Amniotic epithelial cell (primary cell): ENCODE data around the gene DHRS1.
"Not testable (repeated sequence)": the region's sequence is repeated elsewhere in the genome, so short reads cannot be mapped to it uniquely, and the experiment has no call there.

Experiments
- DNase-seq: peaks from one replicate; pipeline ENCODE4 v3.0.0-alpha.2; 2010; ENCODE audit warnings: low read depth

DHRS1 gene

DNA sequence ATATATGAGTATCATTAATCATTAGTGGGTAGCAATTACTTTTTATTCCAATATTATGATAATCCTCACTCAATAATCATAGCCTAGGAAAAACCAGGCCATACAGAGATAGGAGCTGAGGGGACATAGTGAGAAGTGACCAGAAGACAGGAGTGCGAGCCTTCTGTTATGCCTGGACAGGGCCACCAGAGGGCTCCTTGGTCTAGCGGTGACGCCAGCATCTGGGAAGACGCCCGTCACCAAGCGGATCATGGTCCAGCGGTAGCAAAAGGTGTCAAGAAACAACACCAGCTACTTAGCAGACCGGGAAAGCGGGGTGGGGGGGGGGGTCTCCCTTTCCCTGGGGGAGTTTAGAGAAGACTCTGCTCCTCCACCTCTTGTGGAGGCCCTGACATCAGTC is 28.3 kb upstream of the DHRS1 start:
- not testable (repeated sequence) for DNase-seq

DNA sequence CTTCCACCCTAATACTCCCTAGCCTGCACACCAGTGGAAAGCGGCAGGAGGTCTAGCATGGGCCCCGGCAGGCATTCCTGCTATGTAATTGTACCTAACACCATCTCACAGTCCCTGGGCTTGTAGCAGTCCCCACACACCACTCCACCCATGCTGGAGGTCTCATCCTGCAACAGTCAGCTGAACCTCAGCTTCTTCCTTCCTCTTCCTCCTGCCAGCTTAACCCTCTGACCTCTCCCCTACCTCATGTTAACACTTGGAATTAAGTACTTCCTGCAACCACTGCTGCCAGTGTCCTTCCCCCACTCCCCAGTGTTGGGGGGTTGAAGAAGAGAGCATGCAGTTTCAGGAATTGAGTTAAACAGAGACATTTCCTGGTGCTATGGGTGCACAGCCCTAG is 27.7 kb upstream of the DHRS1 start:
- no peak for DNase-seq

DNA sequence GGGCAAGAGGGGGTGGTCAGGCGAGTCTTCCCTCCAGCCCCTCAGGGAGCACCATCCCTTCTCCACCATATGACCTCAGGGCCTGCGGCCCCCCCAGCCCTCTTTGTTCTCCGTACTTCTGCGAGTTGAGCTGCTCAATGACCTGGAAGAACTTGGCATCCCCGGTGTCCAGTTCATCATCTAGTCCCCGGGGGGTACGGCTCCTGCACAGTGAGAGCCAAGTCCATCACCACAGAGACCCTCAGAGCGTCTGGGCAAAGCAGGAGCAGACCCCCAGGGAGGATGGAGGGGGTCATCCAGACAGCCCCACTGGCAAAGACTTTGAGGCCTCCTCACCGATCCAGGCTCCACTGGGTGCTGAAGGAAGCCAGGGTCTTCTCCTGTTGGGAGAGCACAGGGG is 26.4 kb upstream of the DHRS1 start:
- no peak for DNase-seq

DNA sequence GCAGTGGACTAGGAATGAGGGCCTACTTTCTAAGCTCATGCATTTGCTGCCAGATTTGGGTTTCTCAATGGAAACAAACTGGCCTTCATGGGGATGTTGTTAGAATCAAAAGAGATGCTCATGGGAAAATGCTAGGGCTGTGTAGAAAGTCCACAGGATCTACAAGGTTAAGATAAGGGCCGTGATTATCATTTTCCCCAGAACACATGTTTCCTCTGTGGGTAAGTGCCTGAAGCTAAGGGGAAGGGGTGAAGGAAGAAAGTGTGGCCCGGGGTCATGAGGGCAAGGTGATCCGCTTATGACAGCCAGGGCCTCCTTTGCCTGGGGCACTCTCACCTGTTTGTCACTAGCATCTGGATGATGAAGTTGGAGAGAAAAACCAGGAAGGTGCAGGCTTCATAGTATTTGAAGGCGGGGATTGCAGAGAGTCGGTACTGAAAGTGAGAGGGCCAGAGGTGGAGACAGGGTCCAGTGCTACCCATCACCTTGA is 25.5 kb upstream of the DHRS1 start:
- DNase-seq = no peak

DNA sequence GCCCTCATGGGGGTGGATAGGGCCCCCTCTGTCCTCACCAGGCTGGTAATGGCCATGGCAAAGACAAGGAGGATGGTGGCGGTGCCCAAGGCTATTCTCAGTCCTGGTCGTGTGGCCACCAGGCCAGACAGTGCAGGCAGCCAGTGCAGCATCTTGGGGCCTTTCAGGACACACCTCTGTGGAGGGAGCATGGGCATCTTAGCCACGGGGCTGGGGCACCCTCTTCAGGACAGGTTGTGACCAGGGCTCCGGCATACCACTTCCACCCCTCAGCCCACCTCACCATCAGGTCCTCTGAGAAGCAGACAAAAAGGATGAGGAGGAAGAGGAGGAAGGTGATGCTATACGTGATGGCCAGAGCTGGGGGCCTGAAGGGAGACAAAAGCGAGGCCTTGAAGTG is 24.4 kb upstream of the DHRS1 start:
- no peak for DNase-seq

DNA sequence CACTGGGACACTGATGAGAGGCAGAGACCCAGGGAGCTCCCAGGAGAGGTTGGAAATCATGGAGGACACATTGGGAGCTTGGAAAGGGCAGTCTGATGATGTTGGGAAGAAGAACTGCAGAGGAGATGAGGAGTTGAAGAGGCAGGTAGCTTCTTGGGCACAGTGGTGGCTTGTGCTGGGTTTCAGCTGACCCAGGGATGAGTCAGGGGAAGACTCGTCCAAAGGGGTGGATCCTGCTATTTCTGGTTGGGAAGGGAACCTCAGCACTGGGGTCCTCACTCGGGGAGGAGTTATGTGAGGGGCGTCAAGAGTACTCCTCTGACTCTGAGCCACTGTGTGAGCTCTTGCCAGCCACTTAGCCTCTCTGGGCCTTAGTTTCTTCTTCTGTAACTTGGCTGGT is 23.8 kb upstream of the DHRS1 start:
- DNase-seq = no peak

DNA sequence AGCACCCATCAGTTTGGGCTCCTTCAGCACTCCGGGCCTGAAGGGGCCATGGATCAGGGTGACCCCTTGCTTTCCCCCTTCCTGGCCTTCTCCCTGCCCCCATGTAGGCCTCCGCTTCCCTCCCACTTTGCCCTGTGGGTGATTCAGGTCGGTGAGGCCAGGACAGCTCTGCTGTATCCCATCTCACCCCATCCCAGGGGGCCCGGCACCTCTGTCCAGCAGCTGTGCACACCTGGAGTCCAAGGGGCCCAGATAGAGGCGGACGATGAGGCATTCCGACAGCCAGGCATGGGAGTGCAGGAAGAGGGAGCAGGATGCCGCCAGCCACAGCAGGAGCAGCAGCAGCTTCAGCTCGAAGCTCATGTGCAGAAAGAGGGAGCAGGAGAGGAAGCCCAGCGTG is 23.1 kb upstream of the DHRS1 start:
- no peak for DNase-seq

DNA sequence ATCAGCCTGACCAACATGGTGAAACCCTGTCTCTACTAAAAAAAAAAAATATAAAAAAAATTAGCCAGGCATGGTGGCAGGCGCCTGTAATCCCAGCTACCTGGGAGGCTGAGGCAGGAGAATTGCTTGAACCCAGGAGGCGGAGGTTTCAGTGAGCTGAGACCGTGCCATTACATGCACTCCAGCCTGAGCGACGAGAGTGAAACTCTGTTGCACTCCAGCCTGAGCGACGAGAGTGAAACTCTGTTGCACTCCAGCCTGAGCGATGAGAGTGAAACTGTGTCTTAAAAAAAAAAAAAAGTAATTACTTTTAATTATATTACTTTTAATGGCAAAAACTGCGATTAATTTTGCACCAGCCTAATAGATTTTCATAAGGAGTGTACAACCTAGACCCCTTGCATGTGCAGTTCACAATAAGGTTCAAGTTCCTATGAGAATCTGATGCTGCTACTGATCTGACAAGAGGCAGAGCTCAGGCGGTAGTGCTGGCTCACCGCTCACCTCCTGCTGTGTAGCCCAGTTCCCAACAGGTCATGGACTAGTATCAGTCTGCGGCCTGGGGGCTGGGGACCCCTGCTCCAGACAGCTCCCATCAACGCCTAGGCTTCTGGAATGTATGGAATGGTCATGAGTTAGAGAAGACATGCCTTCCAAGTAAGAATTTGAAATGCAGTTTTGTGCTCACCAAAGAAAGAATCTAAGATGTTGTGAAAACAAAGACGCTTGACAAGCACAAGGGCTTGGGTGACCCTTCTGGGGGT is 21.8 kb upstream of the DHRS1 start:
- no peak for DNase-seq

DNA sequence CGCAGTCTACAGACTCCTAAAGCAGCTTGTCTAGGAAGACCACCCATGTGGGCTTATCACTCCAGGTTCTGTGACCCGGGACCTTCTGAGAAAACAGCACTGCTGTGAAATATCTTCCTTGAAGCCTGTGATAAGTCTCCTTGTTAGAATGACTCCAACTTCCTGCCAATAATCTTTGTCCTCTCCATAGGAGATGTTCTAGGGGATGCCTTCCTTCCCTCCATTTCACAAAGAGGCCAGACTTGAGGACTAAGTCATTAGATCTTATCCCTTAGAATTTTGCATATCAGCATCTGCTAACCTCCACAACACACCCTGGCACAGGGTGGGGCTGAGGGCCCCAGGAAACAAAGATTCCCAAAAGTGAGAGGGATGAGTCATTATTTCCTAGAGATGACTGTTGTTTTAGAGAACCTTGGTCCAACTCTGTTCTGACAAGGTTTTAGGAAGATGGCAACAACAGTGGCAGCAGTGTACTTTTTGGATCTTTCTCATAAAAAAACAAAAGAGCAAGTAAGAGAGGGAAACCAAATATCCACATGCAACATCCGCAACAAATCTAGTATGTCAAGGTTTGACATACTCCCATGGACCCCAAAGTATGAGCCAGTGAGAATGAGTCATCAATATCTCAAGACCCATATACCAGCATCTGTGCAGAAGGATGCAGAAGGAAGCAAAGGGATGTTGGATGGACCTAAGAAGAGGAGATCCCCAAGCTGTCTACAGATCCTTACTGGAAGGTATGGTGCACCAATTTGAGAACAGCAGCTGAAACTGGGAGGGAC is 17.8 kb upstream of the DHRS1 start:
- DNase-seq = no peak

DNA sequence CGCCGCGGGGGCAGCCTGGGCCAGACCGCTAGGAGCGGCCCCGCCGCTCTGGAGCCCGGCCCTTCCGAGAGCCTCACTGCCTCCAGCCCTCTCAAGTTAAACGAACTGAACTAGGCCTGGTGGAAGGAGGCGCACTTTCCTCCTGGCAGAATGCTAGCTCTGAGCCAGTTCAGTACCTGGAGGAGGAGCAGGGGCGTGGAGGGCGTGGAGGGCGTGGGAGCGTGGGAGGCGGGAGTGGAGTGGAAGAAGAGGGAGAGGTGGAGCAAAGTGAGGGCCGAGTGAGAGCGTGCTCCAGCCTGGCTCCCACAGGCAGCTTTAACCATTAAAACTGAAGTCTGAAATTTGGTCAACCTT is 17.0 kb upstream of the DHRS1 start:
- no peak for DNase-seq

DNA sequence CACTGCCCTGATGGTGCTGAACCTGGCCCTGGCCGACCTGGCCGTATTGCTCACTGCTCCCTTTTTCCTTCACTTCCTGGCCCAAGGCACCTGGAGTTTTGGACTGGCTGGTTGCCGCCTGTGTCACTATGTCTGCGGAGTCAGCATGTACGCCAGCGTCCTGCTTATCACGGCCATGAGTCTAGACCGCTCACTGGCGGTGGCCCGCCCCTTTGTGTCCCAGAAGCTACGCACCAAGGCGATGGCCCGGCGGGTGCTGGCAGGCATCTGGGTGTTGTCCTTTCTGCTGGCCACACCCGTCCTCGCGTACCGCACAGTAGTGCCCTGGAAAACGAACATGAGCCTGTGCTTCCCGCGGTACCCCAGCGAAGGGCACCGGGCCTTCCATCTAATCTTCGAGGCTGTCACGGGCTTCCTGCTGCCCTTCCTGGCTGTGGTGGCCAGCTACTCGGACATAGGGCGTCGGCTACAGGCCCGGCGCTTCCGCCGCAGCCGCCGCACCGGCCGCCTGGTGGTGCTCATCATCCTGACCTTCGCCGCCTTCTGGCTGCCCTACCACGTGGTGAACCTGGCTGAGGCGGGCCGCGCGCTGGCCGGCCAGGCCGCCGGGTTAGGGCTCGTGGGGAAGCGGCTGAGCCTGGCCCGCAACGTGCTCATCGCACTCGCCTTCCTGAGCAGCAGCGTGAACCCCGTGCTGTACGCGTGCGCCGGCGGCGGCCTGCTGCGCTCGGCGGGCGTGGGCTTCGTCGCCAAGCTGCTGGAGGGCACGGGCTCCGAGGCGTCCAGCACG is 16.4 kb upstream of the DHRS1 start:
- peak; percentile 35 for DNase-seq

DNA sequence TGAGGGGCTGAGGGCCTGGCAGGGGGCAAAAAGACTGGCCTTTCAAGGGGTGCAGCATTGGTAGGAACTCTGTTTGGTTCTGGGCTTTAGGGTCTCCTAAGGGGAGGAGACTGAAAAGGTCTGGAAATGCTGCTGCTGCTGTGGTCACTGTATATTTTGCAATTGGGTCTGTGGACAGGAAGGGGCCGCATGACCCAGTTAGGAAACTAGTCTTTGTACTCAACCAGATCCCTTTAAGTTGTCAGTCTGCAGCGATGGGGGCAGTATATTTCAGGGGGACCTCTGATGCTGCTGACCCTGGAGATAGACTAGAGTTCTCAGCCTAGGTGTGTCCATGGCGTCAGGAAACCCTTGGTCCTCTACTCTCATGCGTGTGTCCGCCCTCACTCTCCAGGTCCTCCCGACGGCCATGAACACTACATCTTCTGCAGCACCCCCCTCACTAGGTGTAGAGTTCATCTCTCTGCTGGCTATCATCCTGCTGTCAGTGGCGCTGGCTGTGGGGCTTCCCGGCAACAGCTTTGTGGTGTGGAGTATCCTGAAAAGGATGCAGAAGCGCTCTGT is 15.7 kb upstream of the DHRS1 start:
- DNase-seq = no peak

DNA sequence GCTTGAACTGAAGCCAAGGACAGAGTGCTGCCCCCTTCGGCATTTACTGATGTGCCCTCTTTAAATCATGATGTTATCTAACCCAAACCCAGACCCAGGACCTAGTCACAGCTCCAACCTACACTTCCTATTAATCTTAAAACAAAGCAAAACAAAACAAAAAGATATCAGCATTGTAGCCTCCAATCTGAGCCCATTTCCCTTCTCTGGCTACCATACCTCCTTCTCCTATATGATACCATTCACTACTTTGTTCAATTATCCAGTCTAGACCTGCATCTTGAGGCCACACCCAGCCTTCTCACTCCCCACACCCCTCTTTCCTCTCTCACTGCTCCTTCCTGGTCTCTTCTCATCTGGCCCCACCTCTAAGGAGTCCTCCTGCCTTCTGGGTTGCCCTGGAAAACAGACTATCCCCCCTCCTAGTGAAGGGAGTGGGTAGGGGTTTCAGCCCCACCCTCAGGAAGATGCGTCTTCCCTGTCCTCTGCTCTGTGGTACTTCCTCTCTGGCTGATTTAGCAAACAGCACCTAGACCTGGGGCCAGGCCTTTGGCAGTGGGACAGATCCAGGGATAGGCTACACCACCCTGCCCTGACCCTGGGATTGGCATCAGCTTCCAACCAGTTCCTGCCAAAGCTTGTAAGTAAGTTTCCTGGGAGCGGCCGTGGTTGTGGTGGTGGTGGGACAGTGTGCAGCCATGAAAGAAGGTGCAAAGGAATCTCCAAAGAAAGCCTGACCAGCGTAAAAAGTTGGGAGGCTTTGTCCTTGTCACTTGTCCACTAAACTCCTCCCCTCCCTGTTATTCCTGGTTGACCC is 15.0 kb upstream of the DHRS1 start:
- DNase-seq = no peak

DNA sequence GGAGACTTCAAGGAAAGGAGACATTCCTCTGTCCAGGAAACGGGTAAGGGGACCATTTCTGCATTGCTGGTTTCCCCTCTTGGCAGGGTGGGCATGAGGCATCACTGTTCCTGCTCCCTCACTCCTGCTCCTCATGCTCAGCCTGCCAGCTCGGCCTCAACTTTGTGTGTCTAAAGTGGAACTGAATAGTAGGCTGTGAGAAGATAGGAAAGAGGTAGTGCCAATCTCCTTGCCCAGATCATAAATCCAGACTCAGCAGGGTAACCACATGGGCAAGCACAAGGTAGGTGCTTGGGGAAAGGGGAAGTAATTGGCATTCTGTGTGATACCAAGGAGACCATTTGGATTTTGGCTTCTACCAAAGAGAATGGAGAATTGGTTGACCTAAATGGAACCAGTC is 14.3 kb upstream of the DHRS1 start:
- no peak for DNase-seq

DNA sequence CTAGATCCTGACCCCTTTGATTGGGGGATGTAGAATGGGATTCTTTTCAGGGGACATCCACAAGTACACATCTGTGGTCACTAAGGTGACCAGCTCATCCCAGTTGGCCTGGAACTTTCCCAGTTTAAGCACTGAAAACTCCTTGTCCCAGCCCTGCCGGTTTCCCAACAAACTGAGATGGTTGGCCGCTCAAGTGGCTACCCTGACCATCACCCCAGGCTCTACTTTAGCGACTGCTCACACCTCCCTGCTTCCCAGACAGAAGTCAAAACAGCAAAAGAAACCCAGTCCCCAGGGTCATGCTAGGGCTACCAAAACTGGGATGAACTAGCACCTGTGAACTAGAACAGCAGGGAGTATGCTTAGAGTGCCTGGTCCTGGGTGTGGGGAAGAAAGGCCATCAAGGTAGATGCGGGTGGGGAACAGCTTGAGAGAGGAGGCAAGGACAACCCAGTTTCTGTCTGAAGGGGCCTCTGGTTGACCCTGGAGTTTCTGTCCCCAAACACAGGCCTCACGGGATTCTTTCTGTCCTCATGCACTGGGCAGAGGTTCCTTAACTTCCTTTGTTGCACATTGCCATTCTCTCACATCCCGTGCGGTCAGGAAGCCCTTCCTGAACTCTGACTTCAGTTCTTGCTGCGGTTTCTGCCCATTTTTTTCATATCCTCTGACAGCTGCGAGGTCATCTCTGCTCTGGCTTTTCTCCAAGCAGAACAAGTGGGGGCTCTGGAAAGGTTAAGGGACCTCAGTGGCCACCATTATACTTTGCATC is 13.3 kb upstream of the DHRS1 start:
- no peak for DNase-seq

DNA sequence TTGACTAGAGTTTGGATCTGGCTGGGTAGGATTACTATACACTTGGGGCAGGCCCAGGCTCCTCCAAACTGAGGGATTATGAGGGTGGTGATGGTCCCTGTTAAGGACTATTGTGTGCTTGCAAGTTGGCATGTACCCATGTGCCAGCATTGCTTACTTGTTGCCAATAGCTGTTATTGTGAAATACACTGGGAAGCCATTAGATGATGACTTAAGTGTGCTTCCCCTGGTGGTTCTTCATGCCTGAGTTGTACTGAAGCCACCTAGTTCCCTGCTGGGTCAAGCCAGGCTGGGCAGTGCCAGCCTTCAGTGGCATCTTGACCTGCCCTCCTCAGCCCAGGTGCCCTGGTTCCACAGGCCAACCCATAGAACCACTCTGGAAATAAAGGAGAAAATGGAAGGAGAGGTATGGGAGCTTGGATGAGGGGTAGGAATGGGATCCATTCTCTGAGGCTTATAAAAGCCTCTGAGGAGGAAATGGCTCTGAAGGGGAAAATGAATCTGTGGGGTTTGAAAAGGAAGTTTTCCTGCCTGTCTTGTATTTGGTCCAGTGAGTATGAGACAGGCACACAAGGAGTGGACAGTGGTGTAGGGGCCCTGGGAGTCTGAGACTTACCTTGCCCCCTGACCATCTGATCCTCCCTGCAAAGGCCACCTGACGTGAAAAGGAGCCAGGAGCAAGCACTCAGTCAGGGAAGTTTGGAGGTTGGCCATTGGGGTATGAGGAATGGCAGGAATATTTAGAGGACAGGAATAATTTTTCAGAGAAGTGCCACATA is 12.4 kb upstream of the DHRS1 start:
- peak; percentile 46 for DNase-seq

DNA sequence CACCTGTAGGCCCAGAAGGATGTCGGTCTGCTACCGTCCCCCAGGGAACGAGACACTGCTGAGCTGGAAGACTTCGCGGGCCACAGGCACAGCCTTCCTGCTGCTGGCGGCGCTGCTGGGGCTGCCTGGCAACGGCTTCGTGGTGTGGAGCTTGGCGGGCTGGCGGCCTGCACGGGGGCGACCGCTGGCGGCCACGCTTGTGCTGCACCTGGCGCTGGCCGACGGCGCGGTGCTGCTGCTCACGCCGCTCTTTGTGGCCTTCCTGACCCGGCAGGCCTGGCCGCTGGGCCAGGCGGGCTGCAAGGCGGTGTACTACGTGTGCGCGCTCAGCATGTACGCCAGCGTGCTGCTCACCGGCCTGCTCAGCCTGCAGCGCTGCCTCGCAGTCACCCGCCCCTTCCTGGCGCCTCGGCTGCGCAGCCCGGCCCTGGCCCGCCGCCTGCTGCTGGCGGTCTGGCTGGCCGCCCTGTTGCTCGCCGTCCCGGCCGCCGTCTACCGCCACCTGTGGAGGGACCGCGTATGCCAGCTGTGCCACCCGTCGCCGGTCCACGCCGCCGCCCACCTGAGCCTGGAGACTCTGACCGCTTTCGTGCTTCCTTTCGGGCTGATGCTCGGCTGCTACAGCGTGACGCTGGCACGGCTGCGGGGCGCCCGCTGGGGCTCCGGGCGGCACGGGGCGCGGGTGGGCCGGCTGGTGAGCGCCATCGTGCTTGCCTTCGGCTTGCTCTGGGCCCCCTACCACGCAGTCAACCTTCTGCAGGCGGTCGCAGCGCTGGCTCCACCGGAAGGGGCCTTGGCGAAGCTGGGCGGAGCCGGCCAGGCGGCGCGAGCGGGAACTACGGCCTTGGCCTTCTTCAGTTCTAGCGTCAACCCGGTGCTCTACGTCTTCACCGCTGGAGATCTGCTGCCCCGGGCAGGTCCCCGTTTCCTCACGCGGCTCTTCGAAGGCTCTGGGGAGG is 11.3 kb upstream of the DHRS1 start, which contains the start of gene LTB4R:
Gene LTB4R (plus strand): TSS at position 857 of the 959 bp plus-strand sequence. CDS start 4,150 bp downstream, outside the sequence.
- DNase-seq = peak; percentile 68

DNA sequence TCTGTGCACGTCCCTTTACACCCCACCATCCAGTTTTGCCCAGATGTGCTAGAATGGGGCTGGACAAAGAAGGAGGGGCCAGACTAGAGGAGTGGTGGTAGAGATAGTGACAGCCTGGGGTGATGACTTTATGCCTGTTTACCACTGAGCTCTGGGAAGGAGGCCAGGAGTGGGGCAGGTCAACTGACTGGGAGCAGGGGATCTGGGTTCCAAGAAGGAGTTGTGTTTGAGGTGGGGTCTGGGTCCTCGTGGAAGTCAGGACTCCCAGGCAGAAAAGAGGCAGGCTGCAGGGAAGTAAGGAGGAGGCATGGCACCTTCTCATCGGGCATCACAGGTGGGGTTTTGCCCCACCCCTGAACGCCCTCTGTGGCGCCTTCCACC is 10.7 kb upstream of the DHRS1 start:
- no peak for DNase-seq
